AG04449 (cell line): Measurements from ENCODE around the gene CHD5.

Experiments used
- CTCF ChIA-PET: fragments of 350-600 bp; formaldehyde crosslinking; extraction: SDS; loops from one replicate; lab custom pipeline; 2021; ENCODE audit warnings: antibody characterized with exemption; lab: Yijun Ruan, JAX
- POLR2A ChIA-PET: fragments of 400-600, 350-600 bp; formaldehyde crosslinking; extraction: SDS; loops from one replicate; lab custom pipeline; 2020; ENCODE audit warnings: antibody characterized with exemption, inconsistent platforms; lab: Yijun Ruan, JAX
- DNase-seq: peaks from one replicate; pipeline ENCODE4 v3.0.0-alpha.2; 2010; ENCODE audit warnings: low read depth, low spot score
- H3K4me3 ChIP-seq: 2 replicates; pipeline ENCODE4 v1.5.1; 2011; ENCODE audit warnings: low read depth, mild to moderate bottlenecking, control low read depth, low read length
- CTCF ChIP-seq: IDR thresholded peaks from one replicate; pipeline ENCODE4 v1.5.1; 2011; ENCODE audit warnings: mild to moderate bottlenecking, moderate library complexity, low read length, control low read depth, inconsistent platforms; ENCODE audit not compliant: insufficient read depth; ENCODE audit errors: missing control alignments

Gene CHD5

GRCh38 chr1:6197746-6198427 is 17.8 kb upstream of the CHD5 start:
- no peak for DNase-seq
- H3K4me3 ChIP-seq: peak overlapping the region; percentile 93
- ChIA-PET CTCF (interaction anchor here (1.1 to 9.3 kb wide), 3 partner anchors 8 to 17 kb away, joined by 3 to 57 read pairs (median 35); partner anchors contain the start of gene RNF207), POLR2A (no interaction called here)
- no peak for TF ChIP-seq CTCF

- DNase-seq: no peak
- CTCF ChIA-PET: interaction anchor here (1.4 to 9.3 kb wide), 3 partner anchors 9 to 18 kb away, joined by 3 to 57 read pairs (median 4); partner anchors contain the start of gene RNF207
- no peak for TF ChIP-seq CTCF
- POLR2A ChIA-PET: no interaction called here
- H3K4me3 ChIP-seq: no peak overlapping the region
Observed at GRCh38 chr1:6191968-6192367, 11.8 kb upstream of the CHD5 start.

- DNase-seq: no peak
- TF ChIP-seq CTCF: no peak
- no peak overlapping the region for H3K4me3 ChIP-seq
- ChIA-PET CTCF (interaction anchor here (1.8 kb wide), 1 partner anchor 17 kb away, joined by 11 read pairs; the partner anchor contains the start of gene RNF207), POLR2A (no interaction called here)
Observed at GRCh38 chr1:6188466-6188865, 8.3 kb upstream of the CHD5 start.

- peak; percentile 35 for TF ChIP-seq CTCF
- no peak for DNase-seq
- no peak overlapping the region for H3K4me3 ChIP-seq
- CTCF ChIA-PET: interaction anchor here (0.6 to 4.4 kb wide), 12 partner anchors 10 to 151 kb away, joined by 3 to 35 read pairs (median 4); partner anchors contain the start of gene RPL22
- POLR2A ChIA-PET: no interaction called here
Observed at GRCh38 chr1:6185635-6186382, 5.7 kb upstream of the CHD5 start.

- no peak overlapping the region for H3K4me3 ChIP-seq
- no peak for TF ChIP-seq CTCF
- ChIA-PET POLR2A (interaction anchor here (1.4 kb wide), 1 partner anchor 14 kb away, joined by 3 read pairs; no protein-coding TSS in a partner anchor), CTCF (interaction anchor here (0.6 to 4.4 kb wide), 12 partner anchors 11 to 151 kb away, joined by 3 to 35 read pairs (median 4); partner anchors contain the start of gene RPL22)
- DNase-seq: peak; percentile 68
Observed at GRCh38 chr1:6185151-6185550, 5.0 kb upstream of the CHD5 start.
